ENCODE data around the gene KRTAP4-12.
"Not testable (repeated sequence)": the region's sequence is repeated elsewhere in the genome, so short reads cannot be mapped to it uniquely, and the experiment has no call there.

The KRTAP4-12 gene

GRCh38 chr17:41123991-41124371 lies at the start of gene KRTAP4-12:
Gene KRTAP4-12 (minus strand): TSS chr17:41124182. CDS start chr17:41124122, 60 bp downstream.
- in situ Hi-C loops (cut with MboI; ENCODE audit: low sequenced_read_pairs) = not testable (repeated sequence)

DNA sequence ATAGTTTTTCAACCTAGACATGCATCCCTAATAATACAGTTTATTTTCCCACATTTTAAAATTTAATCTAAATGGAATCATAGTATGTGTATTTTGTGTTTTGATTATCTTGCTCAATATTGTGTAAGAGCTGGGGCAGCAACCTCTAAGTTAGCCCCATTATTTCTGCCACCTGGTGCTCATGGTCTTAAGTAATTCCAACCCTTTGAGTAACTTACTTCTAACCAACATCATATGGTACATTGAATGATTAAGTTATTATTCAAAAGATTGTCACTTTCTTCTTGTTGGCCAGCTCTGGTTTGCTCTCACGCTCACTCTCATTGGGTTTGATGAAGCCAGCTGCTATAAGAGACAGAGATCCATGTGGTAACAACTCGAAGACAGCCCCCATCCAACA lies 47.9 kb upstream of the KRTAP4-12 start:
- in situ Hi-C loops (cut with MboI; ENCODE audit: low sequenced_read_pairs) = no loop called here

GRCh38 chr17:41168121-41168520 lies 44.1 kb upstream of the KRTAP4-12 start, which contains the start of gene KRTAP4-3:
Gene KRTAP4-3 (minus strand): TSS chr17:41168221. CDS start chr17:41168172, 49 bp downstream.
- in situ Hi-C loops (cut with MboI; ENCODE audit: low sequenced_read_pairs) = no loop called here

GRCh38 chr17:41167561-41167960 lies 43.6 kb upstream of the KRTAP4-12 start:
- in situ Hi-C loops (cut with MboI; ENCODE audit: low sequenced_read_pairs) = no loop called here

DNA sequence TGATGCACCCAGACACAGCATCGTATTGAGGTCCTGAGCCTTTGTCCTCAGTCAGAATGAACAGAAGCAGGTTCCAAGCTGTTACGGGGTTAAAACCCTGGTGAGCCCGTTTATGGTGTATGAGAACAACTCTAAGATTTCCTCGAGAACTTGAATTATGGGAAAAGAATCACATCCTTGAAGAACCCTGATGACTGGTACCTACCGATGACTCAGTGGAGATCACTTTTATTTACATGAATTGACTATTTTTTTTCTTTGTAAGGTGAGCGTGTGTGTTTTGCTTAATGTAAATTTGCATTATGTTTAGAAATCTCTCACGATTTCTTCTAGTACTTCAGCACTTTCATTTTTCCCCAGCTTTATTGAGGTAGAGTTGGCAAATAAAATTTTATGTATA lies 39.8 kb upstream of the KRTAP4-12 start:
- in situ Hi-C loops (cut with MboI; ENCODE audit: low sequenced_read_pairs) = no loop called here

- in situ Hi-C loops (cut with MboI; ENCODE audit: low sequenced_read_pairs) = no loop called here
Measured at GRCh38 chr17:41160648-41161047, 36.7 kb upstream of the KRTAP4-12 start, which contains the start of gene KRTAP4-4. Gene KRTAP4-4 (minus strand): TSS chr17:41160748. CDS start chr17:41160691, 57 bp downstream.

DNA sequence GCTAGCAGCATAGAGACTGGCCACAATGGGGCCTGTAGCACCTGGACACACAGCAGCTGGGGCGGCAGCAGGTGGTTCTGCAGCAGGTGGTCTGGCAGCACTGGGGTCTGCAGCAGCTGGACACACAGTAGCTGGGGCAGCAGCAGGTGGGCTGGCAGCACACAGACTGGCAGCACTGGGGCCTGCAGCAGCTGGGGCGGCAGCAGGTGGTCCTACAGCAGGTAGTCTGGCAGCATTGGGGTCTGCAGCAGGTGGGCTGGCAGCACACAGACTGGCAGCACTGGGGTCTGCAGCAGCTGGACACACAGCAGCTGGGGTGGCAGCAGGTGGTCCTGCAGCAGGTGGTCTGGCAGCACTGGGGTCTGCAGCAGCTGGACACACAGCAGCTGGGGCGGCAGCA lies 36.2 kb upstream of the KRTAP4-12 start:
- in situ Hi-C loops (cut with MboI; ENCODE audit: low sequenced_read_pairs) = not testable (repeated sequence)

DNA sequence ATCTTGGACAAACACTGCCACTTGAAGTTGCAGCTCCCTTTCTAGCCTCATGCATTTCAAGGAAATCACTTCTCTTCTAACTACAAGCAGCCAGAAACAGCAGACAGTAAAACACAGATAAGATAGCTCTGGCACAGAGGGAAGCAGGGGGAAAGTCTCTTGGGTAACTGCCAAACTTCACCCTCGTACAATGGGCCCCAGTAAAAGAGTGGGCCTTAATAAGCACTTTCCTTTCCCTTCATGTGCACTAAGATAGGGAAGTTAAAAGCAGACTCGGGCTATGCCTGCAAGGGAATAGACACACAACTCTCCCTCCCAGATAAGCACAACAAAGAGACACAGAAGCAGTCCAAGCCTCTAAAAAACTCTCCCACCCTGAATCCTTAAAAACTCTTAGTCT lies 29.9 kb upstream of the KRTAP4-12 start:
- in situ Hi-C loops (cut with MboI; ENCODE audit: low sequenced_read_pairs) = no loop called here

DNA sequence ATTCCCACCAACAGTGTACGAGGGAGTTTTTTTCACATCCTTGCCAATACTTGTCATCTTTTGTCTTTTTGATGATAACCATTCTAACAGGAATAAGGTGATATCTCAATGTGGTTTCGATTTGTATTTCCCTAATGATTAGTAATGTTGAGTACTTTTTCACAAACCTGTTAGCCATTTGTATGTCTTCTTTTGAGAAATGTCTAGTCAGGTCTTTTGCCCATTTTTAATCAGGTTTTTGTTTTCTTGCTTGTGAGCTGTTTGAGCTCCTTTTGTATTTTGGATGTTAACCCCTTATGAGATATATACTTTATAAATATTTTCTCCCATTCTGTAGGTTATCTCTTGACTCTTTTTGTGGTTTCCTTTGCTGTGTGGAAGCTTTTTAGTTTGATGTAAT lies 27.5 kb upstream of the KRTAP4-12 start:
- in situ Hi-C loops (cut with MboI; ENCODE audit: low sequenced_read_pairs) = no loop called here

DNA sequence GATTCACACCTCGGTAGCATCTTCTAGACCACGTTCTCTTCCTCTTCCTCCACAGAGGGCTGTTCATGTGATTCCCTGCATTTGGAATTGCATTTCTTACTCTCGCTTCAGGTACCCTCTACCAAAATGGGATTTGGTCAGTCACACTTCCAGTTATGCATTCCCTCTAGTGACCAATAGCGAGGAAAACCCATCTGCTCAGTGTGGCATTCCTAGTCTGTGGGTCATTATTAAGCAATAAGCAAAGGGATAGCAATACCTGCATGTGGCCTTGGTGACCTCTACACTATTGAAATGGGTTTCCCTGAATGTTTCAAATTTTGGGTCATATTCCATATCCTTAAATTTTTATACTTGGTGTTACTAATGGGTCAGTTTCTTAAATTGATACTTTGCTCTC lies 26.0 kb upstream of the KRTAP4-12 start:
- in situ Hi-C loops (cut with MboI; ENCODE audit: low sequenced_read_pairs) = no loop called here

DNA sequence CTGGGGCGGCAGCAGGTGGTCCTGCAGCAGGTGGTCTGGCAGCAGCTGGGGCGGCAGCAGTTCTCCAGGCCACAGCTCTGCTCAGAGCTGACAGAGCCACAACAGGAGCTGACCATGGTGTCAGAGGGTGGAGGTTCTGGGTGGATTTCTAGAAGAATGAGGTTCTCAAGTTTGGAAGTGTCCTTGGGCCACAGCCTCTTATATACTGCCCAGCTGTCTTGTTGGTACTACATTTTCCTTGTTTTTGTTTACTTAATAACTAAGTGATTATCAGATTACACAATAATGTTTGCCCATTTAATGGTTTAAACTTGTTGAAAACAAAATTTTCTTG lies 25.6 kb upstream of the KRTAP4-12 start, which contains the start of gene KRTAP4-5:
Gene KRTAP4-5, minus strand, starts transcription at position 174 of the 334 bp plus-strand sequence. Its CDS starts 58 bp downstream, at position 116.
- in situ Hi-C loops (cut with MboI; ENCODE audit: low sequenced_read_pairs) = no loop called here

GRCh38 chr17:41148971-41149651 lies 25.1 kb upstream of the KRTAP4-12 start:
- in situ Hi-C loops (cut with MboI; ENCODE audit: low sequenced_read_pairs) = not testable (repeated sequence)

GRCh38 chr17:41147531-41148204 lies 23.7 kb upstream of the KRTAP4-12 start:
- in situ Hi-C loops (cut with MboI; ENCODE audit: low sequenced_read_pairs) = no loop called here

DNA sequence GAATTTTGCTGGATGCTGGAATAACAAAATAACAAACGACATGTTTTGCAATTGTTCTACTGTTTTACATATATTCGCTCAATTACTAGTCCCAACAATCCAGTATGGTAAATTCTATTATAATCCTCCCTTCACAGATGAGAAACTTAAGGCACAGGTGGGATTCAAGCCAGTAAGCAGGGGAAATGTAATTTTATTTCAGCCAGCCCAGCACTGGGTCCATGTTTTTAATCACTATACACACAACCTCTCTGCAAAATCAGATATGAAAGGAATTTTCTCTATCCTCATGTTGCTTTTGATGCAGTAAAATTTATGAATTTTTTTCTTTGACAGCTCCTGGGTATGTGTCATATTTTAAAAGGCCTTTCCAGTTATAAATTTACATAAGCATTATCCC lies 21.3 kb upstream of the KRTAP4-12 start:
- in situ Hi-C loops (cut with MboI; ENCODE audit: low sequenced_read_pairs) = no loop called here

DNA sequence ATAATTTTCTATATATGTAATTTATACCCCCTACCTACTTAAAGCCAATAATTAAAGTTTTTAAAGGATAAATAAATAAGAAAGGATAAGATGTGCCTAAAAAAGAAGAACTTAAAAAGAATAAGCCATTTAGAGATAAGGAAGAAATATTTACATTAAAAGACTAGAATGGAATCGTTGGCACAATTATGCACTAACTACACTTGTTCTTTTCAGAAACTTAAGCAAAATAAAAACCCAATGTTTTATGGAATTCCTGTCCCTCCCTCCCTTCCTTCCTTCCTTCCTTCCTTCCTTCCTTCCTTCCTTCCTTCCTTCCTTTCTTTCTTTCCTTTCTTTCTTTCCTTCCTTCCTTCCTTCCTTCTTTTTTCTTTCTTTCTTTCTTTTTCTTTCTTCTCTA lies 20.9 kb upstream of the KRTAP4-12 start:
- in situ Hi-C loops (cut with MboI; ENCODE audit: low sequenced_read_pairs) = no loop called here

- in situ Hi-C loops (cut with MboI; ENCODE audit: low sequenced_read_pairs) = no loop called here
Measured at GRCh38 chr17:41141361-41141760, 17.4 kb upstream of the KRTAP4-12 start.

DNA sequence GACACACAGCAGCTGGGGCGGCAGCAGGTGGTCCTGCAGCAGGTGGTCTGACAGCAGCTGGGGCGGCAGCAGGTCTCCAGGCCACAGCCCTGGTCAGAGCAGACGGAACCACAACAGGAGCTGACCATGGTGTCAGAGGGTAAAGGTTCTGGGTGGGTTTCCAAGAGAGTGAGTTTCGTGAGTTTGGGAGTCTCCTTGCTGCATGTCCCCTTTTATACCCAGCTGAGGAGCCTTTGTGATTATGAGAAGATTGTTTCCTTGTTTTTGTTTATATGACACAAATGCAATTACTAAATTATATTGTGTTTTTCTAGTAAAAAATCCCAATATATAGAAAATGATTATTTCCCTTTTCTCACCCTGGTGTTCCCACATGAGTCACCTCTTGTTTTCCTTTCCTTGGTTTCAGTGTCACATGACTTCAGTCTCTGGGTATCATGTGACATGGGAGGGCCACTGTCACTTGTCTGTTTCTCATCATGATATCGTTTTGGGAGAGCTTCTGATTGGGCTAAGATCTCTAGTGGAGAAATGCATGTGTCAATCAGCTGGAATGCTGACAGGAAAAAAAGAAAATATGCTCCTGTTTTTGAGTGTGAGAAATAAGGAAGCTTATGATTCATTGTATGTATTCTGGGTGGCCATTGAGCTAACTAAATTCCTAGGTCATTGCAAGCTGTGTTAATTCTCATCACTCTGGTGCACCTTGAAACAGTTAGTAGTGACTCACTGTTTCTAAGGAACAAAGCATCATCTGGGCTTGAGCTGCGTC lies 16.6 kb upstream of the KRTAP4-12 start, which contains the start of gene KRTAP4-6:
Gene KRTAP4-6, minus strand, starts transcription at position 185 of the 772 bp plus-strand sequence. Its CDS starts 57 bp downstream, at position 128.
- in situ Hi-C loops (cut with MboI; ENCODE audit: low sequenced_read_pairs) = no loop called here

- in situ Hi-C loops (cut with MboI; ENCODE audit: low sequenced_read_pairs) = not testable (repeated sequence)
Measured at GRCh38 chr17:41139865-41140264, 15.9 kb upstream of the KRTAP4-12 start.

DNA sequence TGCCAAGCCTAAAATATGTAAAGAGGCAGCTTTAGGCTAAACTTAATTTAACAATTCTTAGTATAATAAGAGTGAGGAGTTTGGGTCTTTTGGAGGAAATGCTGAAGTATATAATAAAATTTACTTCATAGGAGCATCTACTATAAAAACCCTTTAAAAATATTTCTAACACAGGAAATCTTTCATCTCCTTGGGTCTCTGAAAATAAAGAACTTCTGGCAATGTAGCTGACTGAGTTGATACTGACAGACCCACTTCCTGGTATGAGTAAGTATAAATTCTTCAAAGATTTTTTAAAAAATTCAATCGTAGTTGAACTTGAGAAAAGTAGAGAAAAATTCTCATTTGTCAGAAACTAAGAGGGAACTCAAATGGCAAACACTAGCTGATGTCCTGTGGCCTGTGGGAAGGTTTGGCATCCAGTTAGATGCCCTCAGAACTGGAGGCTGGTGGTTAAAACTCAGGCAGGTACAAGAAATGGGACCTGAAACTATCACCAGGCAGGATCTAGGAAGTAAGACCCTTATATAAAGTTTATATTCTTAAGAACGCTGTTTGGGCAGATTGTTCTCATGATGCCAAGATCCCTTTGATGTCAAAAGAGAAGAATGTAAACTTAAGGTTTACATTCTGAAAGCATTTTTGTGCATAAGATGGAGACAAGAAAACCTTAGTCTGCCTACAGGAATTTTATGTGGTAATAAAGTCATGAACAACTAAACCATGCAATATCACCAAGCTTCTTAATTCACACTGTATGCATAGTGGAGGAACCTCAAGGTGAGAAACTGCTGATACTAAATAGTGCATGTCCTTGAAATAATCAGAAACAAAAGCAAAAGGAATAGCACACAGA lies 10.1 kb upstream of the KRTAP4-12 start:
- in situ Hi-C loops (cut with MboI; ENCODE audit: low sequenced_read_pairs) = no loop called here

DNA sequence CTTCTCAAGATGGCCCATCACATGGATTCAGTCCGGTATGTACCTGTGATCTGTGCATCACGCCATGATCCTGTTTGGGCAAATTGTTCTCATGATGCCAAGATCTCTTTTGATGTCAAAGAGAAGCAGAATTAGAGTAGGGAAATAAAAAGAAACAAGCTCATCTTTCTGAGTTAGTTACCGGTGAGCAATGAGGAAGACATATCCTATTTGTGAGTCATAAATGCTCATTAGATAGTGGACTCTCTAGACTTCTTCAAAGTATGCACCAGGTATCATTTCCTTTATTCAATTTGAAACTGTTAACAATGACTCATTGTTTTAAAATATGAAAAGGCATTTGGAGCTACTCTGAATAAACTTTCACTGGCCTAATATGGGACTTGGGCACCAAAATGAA lies 8.0 kb upstream of the KRTAP4-12 start:
- in situ Hi-C loops (cut with MboI; ENCODE audit: low sequenced_read_pairs) = no loop called here
